HL-60 (cell line): Measurements from ENCODE around the gene STAB2.

Experiments
- CTCF ChIP-seq: IDR thresholded peaks from one replicate; pipeline ENCODE4 v1.5.1; 2011; ENCODE audit warnings: low read length, control low read depth, inconsistent platforms; ENCODE audit not compliant: insufficient read depth
- POLR2AphosphoS5 ChIP-seq: IDR thresholded peaks from 2 replicates; pipeline ENCODE4 v1.6.1; 2012; ENCODE audit warnings: low read depth
- TF ChIP-seq, protein P1 (sequence below): IDR thresholded peaks from 2 replicates; pipeline ENCODE4 v1.6.1; 2012; ENCODE audit warnings: low read depth; ENCODE audit not compliant: insufficient replicate concordance

DNA sequence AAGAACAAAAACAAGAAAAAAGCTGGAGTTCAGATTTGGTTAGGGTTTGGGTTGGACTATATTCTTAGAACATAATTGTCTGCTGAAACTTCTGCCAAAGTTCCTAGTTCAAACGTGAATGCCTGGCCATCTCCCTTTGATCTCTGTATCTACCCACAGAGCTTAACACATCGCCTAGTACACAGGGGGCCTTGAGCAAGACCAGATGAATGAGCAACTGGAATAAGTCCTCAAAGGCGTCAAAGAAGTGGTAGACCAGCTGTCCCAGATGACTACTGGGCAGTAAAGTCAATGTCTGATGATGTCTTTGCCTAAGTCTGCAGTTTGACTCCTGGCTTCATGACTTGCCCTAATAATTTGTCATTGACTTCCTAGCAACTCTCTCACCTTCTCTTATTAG, 13.9 kb upstream of the STAB2 start:
- TF ChIP-seq CTCF (no peak), POLR2AphosphoS5 (no peak)
- TF ChIP-seq, protein P1, sequence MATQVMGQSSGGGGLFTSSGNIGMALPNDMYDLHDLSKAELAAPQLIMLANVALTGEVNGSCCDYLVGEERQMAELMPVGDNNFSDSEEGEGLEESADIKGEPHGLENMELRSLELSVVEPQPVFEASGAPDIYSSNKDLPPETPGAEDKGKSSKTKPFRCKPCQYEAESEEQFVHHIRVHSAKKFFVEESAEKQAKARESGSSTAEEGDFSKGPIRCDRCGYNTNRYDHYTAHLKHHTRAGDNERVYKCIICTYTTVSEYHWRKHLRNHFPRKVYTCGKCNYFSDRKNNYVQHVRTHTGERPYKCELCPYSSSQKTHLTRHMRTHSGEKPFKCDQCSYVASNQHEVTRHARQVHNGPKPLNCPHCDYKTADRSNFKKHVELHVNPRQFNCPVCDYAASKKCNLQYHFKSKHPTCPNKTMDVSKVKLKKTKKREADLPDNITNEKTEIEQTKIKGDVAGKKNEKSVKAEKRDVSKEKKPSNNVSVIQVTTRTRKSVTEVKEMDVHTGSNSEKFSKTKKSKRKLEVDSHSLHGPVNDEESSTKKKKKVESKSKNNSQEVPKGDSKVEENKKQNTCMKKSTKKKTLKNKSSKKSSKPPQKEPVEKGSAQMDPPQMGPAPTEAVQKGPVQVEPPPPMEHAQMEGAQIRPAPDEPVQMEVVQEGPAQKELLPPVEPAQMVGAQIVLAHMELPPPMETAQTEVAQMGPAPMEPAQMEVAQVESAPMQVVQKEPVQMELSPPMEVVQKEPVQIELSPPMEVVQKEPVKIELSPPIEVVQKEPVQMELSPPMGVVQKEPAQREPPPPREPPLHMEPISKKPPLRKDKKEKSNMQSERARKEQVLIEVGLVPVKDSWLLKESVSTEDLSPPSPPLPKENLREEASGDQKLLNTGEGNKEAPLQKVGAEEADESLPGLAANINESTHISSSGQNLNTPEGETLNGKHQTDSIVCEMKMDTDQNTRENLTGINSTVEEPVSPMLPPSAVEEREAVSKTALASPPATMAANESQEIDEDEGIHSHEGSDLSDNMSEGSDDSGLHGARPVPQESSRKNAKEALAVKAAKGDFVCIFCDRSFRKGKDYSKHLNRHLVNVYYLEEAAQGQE = no peak
